AG10803 (cell line): Measurements from ENCODE around the gene NCOA3.
"Not testable (repeated sequence)": the region's sequence is repeated elsewhere in the genome, so short reads cannot be mapped to it uniquely, and the experiment has no call there.

Source experiments
- DNase-seq: peaks from one replicate; pipeline ENCODE4 v3.0.0; 2010; ENCODE audit warnings: low read depth
- H3K4me3 ChIP-seq: 2 replicates; pipeline ENCODE4 v1.5.1; 2011; ENCODE audit warnings: mild to moderate bottlenecking, low read length, control low read depth
- CTCF ChIP-seq: conservative IDR thresholded peaks from 2 replicates; pipeline ENCODE4 v1.5.1; 2011; ENCODE audit warnings: mild to moderate bottlenecking, low read length, control low read depth, inconsistent platforms

The NCOA3 gene

DNA sequence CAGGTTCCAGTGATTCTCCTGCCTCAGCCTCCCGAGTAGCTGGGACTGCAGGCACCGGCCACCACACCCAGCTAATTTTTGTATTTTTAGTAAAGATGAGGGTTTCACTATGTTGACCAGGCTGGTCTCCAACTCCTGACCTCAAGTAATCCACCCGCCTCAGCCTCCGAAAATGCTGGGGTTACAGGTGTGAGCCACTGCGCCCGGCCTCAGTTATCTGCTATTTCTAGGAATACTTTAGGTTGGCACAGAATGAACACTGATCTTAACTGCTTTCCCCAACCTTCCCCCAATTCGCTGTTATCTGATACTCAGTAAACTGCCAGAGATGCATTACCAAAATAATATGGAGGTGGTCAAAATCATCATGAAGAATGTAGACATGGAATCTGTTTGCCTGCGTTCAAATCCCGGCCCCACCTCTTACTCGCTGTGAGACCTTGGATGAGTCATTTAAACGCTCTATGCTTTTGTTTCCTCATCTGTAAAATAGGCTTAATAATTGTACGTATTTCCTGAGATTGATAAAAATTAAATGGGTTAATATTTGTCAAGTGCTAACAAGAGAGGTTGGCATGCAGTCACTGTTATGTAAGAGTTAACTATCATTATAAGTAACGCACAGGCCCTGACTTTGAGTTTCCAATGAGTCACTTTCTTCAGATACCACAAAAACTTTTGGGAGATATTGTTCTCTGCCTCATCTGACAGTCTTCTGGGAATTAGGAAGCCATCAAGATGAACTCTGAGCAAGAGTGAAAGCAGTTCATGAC, 44.5 kb upstream of the NCOA3 start:
- no peak for TF ChIP-seq CTCF
- no peak overlapping the region for H3K4me3 ChIP-seq

DNA sequence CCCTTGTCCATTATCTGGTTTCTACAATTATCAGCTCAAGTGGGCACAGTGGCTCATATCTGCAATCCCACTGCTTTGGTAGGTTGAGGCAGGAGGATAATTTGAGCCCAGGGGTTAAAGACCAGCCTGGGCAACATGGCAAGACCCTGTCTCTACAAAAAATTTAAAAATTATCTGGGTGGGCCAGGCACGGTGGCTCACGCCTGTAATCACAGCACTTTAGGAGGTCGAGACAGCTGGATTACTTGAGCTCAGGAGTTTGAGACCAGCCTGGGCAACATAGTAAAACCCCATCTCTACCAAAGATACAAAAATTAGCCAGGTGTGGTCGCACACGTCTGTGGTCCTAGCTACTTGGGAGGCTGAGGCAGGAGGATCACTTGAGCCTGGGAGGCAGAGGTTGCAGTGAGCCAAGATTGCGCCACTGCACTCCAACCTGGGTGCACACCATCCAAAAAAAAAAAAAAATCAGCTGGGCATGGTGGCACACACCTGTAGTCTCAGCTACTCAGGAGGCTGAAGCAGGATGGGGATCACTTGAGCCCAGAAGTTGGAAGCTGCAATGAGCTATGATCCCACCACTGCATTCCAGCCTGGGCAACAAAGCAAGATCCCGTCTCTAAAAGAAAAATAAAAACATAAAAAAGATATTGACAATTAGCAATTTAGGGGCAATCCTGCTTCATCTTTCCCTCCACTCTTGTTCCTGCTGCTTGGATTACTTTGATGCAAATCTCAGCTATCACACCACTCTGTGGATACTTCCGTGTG, 43.2 kb upstream of the NCOA3 start:
- DNase-seq, H3K4me3 ChIP-seq: not testable (repeated sequence)

More for the DNA sequence above, 44.5 kb upstream of the NCOA3 start:
- DNase-seq: peak; percentile 78

GRCh38 chr20:47459344-47460073, 42.2 kb upstream of the NCOA3 start:
- DNase-seq: no peak
- TF ChIP-seq CTCF: no peak
- no peak overlapping the region for H3K4me3 ChIP-seq

DNA sequence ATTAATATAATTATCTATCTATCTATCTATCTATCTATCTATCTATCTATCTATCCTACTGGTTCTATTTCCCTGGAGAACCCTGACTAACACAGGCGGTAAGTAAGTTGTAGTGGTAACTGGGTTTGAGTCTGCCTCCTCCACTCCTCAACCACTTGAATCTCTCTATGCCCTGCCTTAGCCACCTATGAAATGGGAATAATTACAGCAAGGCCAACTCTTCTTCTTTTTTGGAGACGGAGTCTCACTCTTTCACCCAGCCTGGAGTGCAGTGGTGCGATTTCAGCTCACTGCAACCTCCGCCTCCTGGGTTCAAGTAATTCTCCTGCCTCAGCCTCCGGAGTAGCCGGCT, 41.0 kb upstream of the NCOA3 start:
- not testable (repeated sequence) for H3K4me3 ChIP-seq, DNase-seq

DNA sequence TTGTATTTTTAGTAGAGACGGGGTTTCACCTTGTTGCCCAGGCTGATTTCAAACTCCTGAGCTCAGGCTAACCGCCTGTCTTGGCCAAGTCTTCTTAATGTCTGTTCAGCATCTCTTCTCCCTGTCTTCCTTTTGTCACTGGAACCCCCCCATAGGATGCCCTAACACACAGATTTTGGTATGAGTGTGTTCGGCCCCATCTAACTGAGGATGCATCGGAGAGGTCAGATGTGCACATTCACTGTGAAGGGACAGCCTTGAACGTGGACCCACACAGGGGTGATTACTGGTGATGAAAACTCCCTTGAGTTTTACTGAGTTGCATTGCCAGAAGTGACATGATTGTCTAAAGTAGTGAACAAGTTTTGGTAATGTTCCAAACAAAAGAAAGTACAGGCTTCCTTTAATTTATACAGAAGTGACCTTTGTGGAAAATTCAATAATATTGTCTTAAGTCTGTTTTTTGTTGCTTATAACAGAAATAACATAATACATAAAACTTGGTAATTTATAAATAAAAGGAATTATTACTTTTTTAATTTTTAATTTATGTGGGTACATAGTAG, 40.5 kb upstream of the NCOA3 start:
- no peak for TF ChIP-seq CTCF
- H3K4me3 ChIP-seq: no peak overlapping the region
- no peak for DNase-seq

- not testable (repeated sequence) for DNase-seq, H3K4me3 ChIP-seq
These were observed 39.8 kb upstream of the NCOA3 start for GRCh38 chr20:47461906-47462305.

GRCh38 chr20:47464380-47465101, 37.1 kb upstream of the NCOA3 start:
- no peak overlapping the region for H3K4me3 ChIP-seq
- TF ChIP-seq CTCF: peak; percentile 63
- peak; percentile 98 for DNase-seq
